ENCODE results near the gene ABCC1. TPM values are rescaled to one million over a fixed set of nuclear protein-coding genes. Genes with fewer than 3 reads are reported as not detected.
"Not testable (repeated sequence)": the region's sequence is repeated elsewhere in the genome, so short reads cannot be mapped to it uniquely, and the experiment has no call there.

The ABCC1 gene
- total RNA-seq, 1 experiment from 2014 or later, result 23.6 TPM

DNA sequence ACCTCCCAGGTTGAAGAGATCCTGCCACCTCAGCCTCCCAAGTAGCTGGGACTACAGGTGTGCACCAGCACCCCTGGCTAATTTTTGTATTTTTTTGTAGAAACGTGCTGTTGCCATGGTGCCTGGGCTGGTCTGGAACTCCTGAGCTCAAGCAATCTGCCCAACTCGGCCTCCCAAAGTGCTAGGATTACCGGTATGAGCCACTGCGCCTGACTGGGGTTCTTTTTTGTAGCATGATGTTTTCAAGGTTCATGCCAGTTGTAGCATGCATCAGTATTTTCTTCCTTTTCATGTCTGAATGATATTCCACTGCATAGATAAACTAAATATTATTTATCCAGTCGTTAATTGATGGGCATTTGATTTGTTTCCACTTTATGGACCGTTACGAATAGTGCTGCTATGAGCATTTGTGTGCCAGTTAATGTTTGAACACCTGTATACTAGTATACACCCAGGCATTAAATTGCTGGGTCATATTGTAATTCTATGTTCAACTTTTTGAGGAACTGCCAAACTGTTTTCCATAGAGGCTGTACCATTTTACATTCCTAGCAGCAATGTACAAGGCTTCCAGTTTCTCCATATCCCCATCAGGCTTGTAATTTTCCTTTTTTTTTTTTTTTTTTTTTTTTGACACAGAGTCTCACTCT, 36.2 kb upstream of the ABCC1 start:
- Histone ChIP-seq H3K27me3 (ENCODE audit: low read length) (no peaks in the 10 kb centered on the region), H2AFZ (ENCODE audit: low read length) (no peak overlapping the region), H3K9me3 (ENCODE audit: low read length) (no peaks in the 10 kb centered on the region), H3K9me2 (replicated peaks; ENCODE audit: insufficient read depth, low read length) (no peaks in the 10 kb centered on the region), H4K20me1 (ENCODE audit: insufficient read depth, low read depth, low read length) (no peaks in the 10 kb centered on the region), H3K79me2 (ENCODE audit: low read length) (no peaks in the 10 kb centered on the region), H3K36me3 (ENCODE audit: insufficient read depth, low read length) (no peaks in the 10 kb centered on the region), H3K4me1 (ENCODE audit: low read length) (peaks cover 3% of the 10 kb centered on the region), H3K4me2 (ENCODE audit: low read depth, low read length, poor library complexity, severe bottlenecking) (no peak overlapping the region), H3K9ac (ENCODE audit: low read length) (no peak overlapping the region), H3K27ac (ENCODE audit: low read length) (no peak overlapping the region), H3K4me3 (ENCODE audit: low read length) (no peak overlapping the region)
- DNase-seq, result no peak

- Histone ChIP-seq H3K9me2 (replicated peaks; ENCODE audit: insufficient read depth, low read length) (no peaks in the 10 kb centered on the region), H3K4me2 (ENCODE audit: low read depth, low read length, poor library complexity, severe bottlenecking) (no peak overlapping the region), H3K9ac (ENCODE audit: low read length) (no peak overlapping the region), H3K9me3 (ENCODE audit: low read length) (no peaks in the 10 kb centered on the region), H3K36me3 (ENCODE audit: insufficient read depth, low read length) (no peaks in the 10 kb centered on the region), H3K27ac (ENCODE audit: low read length) (no peak overlapping the region), H3K27me3 (ENCODE audit: low read length) (no peaks in the 10 kb centered on the region), H3K4me3 (ENCODE audit: low read length) (no peak overlapping the region), H3K4me1 (ENCODE audit: low read length) (no peaks in the 10 kb centered on the region), H2AFZ (ENCODE audit: low read length) (no peak overlapping the region), H3K79me2 (ENCODE audit: low read length) (no peaks in the 10 kb centered on the region), H4K20me1 (ENCODE audit: insufficient read depth, low read depth, low read length) (no peaks in the 10 kb centered on the region)
- no peak for DNase-seq
Measured at GRCh38 chr16:15915555-15916081, 33.8 kb upstream of the ABCC1 start.

- no peaks in the 10 kb centered on the region for H3K9me2 ChIP-seq (replicated peaks; ENCODE audit: insufficient read depth, low read length)
- H3K79me2 ChIP-seq (ENCODE audit: low read length), result no peaks in the 10 kb centered on the region
- H2AFZ ChIP-seq (ENCODE audit: low read length), result no peak overlapping the region
- no peaks in the 10 kb centered on the region for H3K36me3 ChIP-seq (ENCODE audit: insufficient read depth, low read length)
- H3K27ac ChIP-seq (ENCODE audit: low read length), result no peak overlapping the region
- H3K4me2 ChIP-seq (ENCODE audit: low read depth, low read length, poor library complexity, severe bottlenecking), result no peak overlapping the region
- DNase-seq, result no peak
- H3K9ac ChIP-seq (ENCODE audit: low read length), result no peak overlapping the region
- no peaks in the 10 kb centered on the region for H3K4me1 ChIP-seq (ENCODE audit: low read length)
- no peak overlapping the region for H3K4me3 ChIP-seq (ENCODE audit: low read length)
- no peaks in the 10 kb centered on the region for H3K9me3 ChIP-seq (ENCODE audit: low read length)
- no peaks in the 10 kb centered on the region for H4K20me1 ChIP-seq (ENCODE audit: insufficient read depth, low read depth, low read length)
- no peaks in the 10 kb centered on the region for H3K27me3 ChIP-seq (ENCODE audit: low read length)
Measured at GRCh38 chr16:15916323-15916722, 33.1 kb upstream of the ABCC1 start.

DNA sequence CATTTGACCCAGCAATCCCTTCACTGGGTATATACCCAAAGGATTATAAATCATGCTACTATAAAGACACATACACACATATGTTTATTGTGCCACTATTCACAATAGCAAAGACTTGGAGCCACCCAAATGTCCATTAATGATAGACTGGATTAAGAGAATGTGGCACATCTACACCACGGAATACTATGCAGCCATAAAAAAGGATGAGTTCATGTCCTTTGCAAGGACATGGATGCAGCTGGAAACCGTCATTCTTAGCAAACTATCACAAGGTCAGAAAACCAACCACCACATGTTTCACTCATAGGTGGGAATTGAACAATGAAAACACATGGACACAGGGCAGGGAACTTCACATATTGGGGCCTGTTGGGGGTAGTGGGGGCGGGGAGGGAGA, 31.1 kb upstream of the ABCC1 start:
- H3K4me1 ChIP-seq (ENCODE audit: low read length); DNase-seq; H3K79me2 ChIP-seq (ENCODE audit: low read length); H3K4me3 ChIP-seq (ENCODE audit: low read length); H3K9me3 ChIP-seq (ENCODE audit: low read length); H3K36me3 ChIP-seq (ENCODE audit: insufficient read depth, low read length); H3K9me2 ChIP-seq (replicated peaks; ENCODE audit: insufficient read depth, low read length); H2AFZ ChIP-seq (ENCODE audit: low read length); H3K9ac ChIP-seq (ENCODE audit: low read length); H3K27ac ChIP-seq (ENCODE audit: low read length); H4K20me1 ChIP-seq (ENCODE audit: insufficient read depth, low read depth, low read length); H3K27me3 ChIP-seq (ENCODE audit: low read length); H3K4me2 ChIP-seq (ENCODE audit: low read depth, low read length, poor library complexity, severe bottlenecking): not testable (repeated sequence)

GRCh38 chr16:15919331-15919730, 30.1 kb upstream of the ABCC1 start:
- no peaks in the 10 kb centered on the region for H3K27me3 ChIP-seq (ENCODE audit: low read length)
- H4K20me1 ChIP-seq (ENCODE audit: insufficient read depth, low read depth, low read length), result no peaks in the 10 kb centered on the region
- no peaks in the 10 kb centered on the region for H3K9me2 ChIP-seq (replicated peaks; ENCODE audit: insufficient read depth, low read length)
- no peak overlapping the region for H2AFZ ChIP-seq (ENCODE audit: low read length)
- no peak overlapping the region for H3K9ac ChIP-seq (ENCODE audit: low read length)
- H3K4me2 ChIP-seq (ENCODE audit: low read depth, low read length, poor library complexity, severe bottlenecking), result no peak overlapping the region
- no peak overlapping the region for H3K4me3 ChIP-seq (ENCODE audit: low read length)
- H3K4me1 ChIP-seq (ENCODE audit: low read length), result no peaks in the 10 kb centered on the region
- H3K36me3 ChIP-seq (ENCODE audit: insufficient read depth, low read length), result no peaks in the 10 kb centered on the region
- no peaks in the 10 kb centered on the region for H3K9me3 ChIP-seq (ENCODE audit: low read length)
- H3K27ac ChIP-seq (ENCODE audit: low read length), result no peak overlapping the region
- no peak for DNase-seq
- H3K79me2 ChIP-seq (ENCODE audit: low read length), result no peaks in the 10 kb centered on the region

DNA sequence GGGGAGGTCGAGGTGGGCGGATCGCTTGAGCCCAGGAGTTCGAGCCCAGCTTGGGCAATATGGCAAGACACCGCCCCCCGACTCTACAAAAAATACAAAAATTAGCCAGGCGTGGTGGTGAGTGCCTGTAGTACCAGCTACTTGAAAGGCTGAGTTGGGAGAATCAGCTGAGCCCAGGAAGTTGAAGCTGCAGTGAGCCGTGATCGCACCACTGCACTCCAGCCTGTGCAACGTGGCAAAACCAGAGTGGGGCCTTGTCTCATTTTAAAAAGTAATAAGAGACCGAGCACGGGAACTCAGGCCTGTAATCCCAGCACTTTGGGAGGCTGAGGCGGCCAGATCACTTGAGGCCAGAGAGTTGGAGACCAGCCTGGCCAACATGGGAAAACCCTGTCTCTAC, 24.4 kb upstream of the ABCC1 start:
- no peak overlapping the region for H3K4me3 ChIP-seq (ENCODE audit: low read length)
- no peak overlapping the region for H3K27ac ChIP-seq (ENCODE audit: low read length)
- H3K9me2 ChIP-seq (replicated peaks; ENCODE audit: insufficient read depth, low read length), result no peaks in the 10 kb centered on the region
- H3K4me1 ChIP-seq (ENCODE audit: low read length), result no peaks in the 10 kb centered on the region
- H3K9me3 ChIP-seq (ENCODE audit: low read length), result no peaks in the 10 kb centered on the region
- no peaks in the 10 kb centered on the region for H3K36me3 ChIP-seq (ENCODE audit: insufficient read depth, low read length)
- no peak for DNase-seq
- H3K9ac ChIP-seq (ENCODE audit: low read length), result no peak overlapping the region
- no peaks in the 10 kb centered on the region for H4K20me1 ChIP-seq (ENCODE audit: insufficient read depth, low read depth, low read length)
- H3K79me2 ChIP-seq (ENCODE audit: low read length), result no peaks in the 10 kb centered on the region
- H3K4me2 ChIP-seq (ENCODE audit: low read depth, low read length, poor library complexity, severe bottlenecking), result no peak overlapping the region
- H2AFZ ChIP-seq (ENCODE audit: low read length), result no peak overlapping the region
- no peaks in the 10 kb centered on the region for H3K27me3 ChIP-seq (ENCODE audit: low read length)

- no peaks in the 10 kb centered on the region for H3K9me2 ChIP-seq (replicated peaks; ENCODE audit: insufficient read depth, low read length)
- no peak overlapping the region for H3K4me2 ChIP-seq (ENCODE audit: low read depth, low read length, poor library complexity, severe bottlenecking)
- no peaks in the 10 kb centered on the region for H3K9me3 ChIP-seq (ENCODE audit: low read length)
- H3K27ac ChIP-seq (ENCODE audit: low read length), result no peak overlapping the region
- no peak overlapping the region for H3K4me3 ChIP-seq (ENCODE audit: low read length)
- H3K79me2 ChIP-seq (ENCODE audit: low read length), result no peaks in the 10 kb centered on the region
- H3K27me3 ChIP-seq (ENCODE audit: low read length), result no peaks in the 10 kb centered on the region
- no peak overlapping the region for H3K9ac ChIP-seq (ENCODE audit: low read length)
- no peak overlapping the region for H2AFZ ChIP-seq (ENCODE audit: low read length)
- no peaks in the 10 kb centered on the region for H3K36me3 ChIP-seq (ENCODE audit: insufficient read depth, low read length)
- DNase-seq, result no peak
- H4K20me1 ChIP-seq (ENCODE audit: insufficient read depth, low read depth, low read length), result no peaks in the 10 kb centered on the region
- no peaks in the 10 kb centered on the region for H3K4me1 ChIP-seq (ENCODE audit: low read length)
Measured at GRCh38 chr16:15925631-15926030, 23.8 kb upstream of the ABCC1 start.

GRCh38 chr16:15928261-15929104, 20.9 kb upstream of the ABCC1 start:
- no peaks in the 10 kb centered on the region for H4K20me1 ChIP-seq (ENCODE audit: insufficient read depth, low read depth, low read length)

More at GRCh38 chr16:15928261-15929104, 20.9 kb upstream of the ABCC1 start:
- H3K9ac ChIP-seq (ENCODE audit: low read length), result no peak overlapping the region
- H3K27ac ChIP-seq (ENCODE audit: low read length), result no peak overlapping the region
- H3K9me3 ChIP-seq (ENCODE audit: low read length), result no peaks in the 10 kb centered on the region
- no peak overlapping the region for H2AFZ ChIP-seq (ENCODE audit: low read length)
- no peaks in the 10 kb centered on the region for H3K9me2 ChIP-seq (replicated peaks; ENCODE audit: insufficient read depth, low read length)
- no peaks in the 10 kb centered on the region for H3K27me3 ChIP-seq (ENCODE audit: low read length)
- H3K4me1 ChIP-seq (ENCODE audit: low read length), result no peaks in the 10 kb centered on the region
- H3K4me3 ChIP-seq (ENCODE audit: low read length), result no peak overlapping the region
- no peaks in the 10 kb centered on the region for H3K79me2 ChIP-seq (ENCODE audit: low read length)
- DNase-seq, result no peak
- no peak overlapping the region for H3K4me2 ChIP-seq (ENCODE audit: low read depth, low read length, poor library complexity, severe bottlenecking)
- no peaks in the 10 kb centered on the region for H3K36me3 ChIP-seq (ENCODE audit: insufficient read depth, low read length)

Data from Karpas-422 (cell line).